ENCODE measurements around the gene AKNA.

- TF ChIP-seq CTCF (conservative IDR thresholded peaks at IDR 0.05; ENCODE audit: low read length) = no peak
- no peak for TF ChIP-seq EZH2phosphoT487 (IDR thresholded peaks at IDR 0.05; ENCODE audit: borderline replicate concordance, low read depth, low read length)
Observed at GRCh38 chr9:114404531-114404930, 16.7 kb upstream of the AKNA start.
